Dendritic cell treated with granulocyte-macrophage colony-stimulating factor and Interleukin-4, amounts not matched to agents 40 ng/mL and 50 ng/mL, for 4 days (primary cell): Measurements from ENCODE around the gene DGCR2.
"Not testable (repeated sequence)": the region's sequence is repeated elsewhere in the genome, so short reads cannot be mapped to it uniquely, and the experiment has no call there.

Source experiments
- H3K27ac Mint-ChIP-seq: one replicate; pipeline ENCODE4 v1.8.0; 2022; ENCODE audit warnings: mild to moderate bottlenecking, mixed read lengths
- H3K27me3 Mint-ChIP-seq: one replicate; pipeline ENCODE4 v1.8.0; 2022; ENCODE audit warnings: mild to moderate bottlenecking, mixed read lengths
- H3K36me3 Mint-ChIP-seq: one replicate; pipeline ENCODE4 v1.8.0; 2022; ENCODE audit warnings: low read depth, mixed read lengths
- H3K4me1 Mint-ChIP-seq: one replicate; pipeline ENCODE4 v1.8.0; 2022; ENCODE audit warnings: low read depth, mixed read lengths
- H3K4me3 Mint-ChIP-seq: one replicate; pipeline ENCODE4 v1.8.0; 2022; ENCODE audit warnings: mild to moderate bottlenecking, moderate library complexity, mixed read lengths
- H3K9me3 Mint-ChIP-seq: one replicate; pipeline ENCODE4 v1.8.0; 2022; ENCODE audit warnings: mixed read lengths
- intact Hi-C: fragments of 100-400 bp; cut with micrococcal nuclease; formaldehyde crosslinking; loops from one replicate; pipeline ENCODE4 v1.15.0; 2022

DGCR2 gene

GRCh38 chr22:19041704-19042074 lies 80.5 kb downstream of the DGCR2 start:
- Mint-ChIP-seq H3K27ac (no peak overlapping the region), H3K4me3 (no peak overlapping the region), H3K27me3 (no peaks in the 10 kb centered on the region), H3K9me3 (no peaks in the 10 kb centered on the region), H3K4me1 (no peaks in the 10 kb centered on the region), H3K36me3 (peaks cover 100% of the 10 kb centered on the region)
- intact Hi-C loops = no loop called here

GRCh38 chr22:19040888-19041703 lies 81.1 kb downstream of the DGCR2 start:
- Mint-ChIP-seq H3K36me3 (peaks cover 97% of the 10 kb centered on the region), H3K27me3 (no peaks in the 10 kb centered on the region), H3K4me3 (no peak overlapping the region), H3K4me1 (no peaks in the 10 kb centered on the region), H3K27ac (no peak overlapping the region), H3K9me3 (no peaks in the 10 kb centered on the region)
- intact Hi-C loops = no loop called here

- no peaks in the 10 kb centered on the region for H3K4me1 Mint-ChIP-seq
- intact Hi-C loops = no loop called here
- H3K4me3 Mint-ChIP-seq = no peak overlapping the region
- no peaks in the 10 kb centered on the region for H3K9me3 Mint-ChIP-seq
- peaks cover 91% of the 10 kb centered on the region for H3K36me3 Mint-ChIP-seq
- no peak overlapping the region for H3K27ac Mint-ChIP-seq
- no peaks in the 10 kb centered on the region for H3K27me3 Mint-ChIP-seq
Measured at GRCh38 chr22:19040391-19040861, 81.8 kb downstream of the DGCR2 start.

- H3K4me3 Mint-ChIP-seq = no peak overlapping the region
- no peaks in the 10 kb centered on the region for H3K9me3 Mint-ChIP-seq
- H3K27ac Mint-ChIP-seq = no peak overlapping the region
- no peaks in the 10 kb centered on the region for H3K4me1 Mint-ChIP-seq
- intact Hi-C loops = no loop called here
- H3K27me3 Mint-ChIP-seq = no peaks in the 10 kb centered on the region
- H3K36me3 Mint-ChIP-seq = peaks cover 85% of the 10 kb centered on the region
Measured at GRCh38 chr22:19039796-19040280, 82.4 kb downstream of the DGCR2 start.

GRCh38 chr22:19039448-19039780 lies 82.8 kb downstream of the DGCR2 start:
- Mint-ChIP-seq H3K27me3 (no peaks in the 10 kb centered on the region), H3K9me3 (no peaks in the 10 kb centered on the region), H3K27ac (no peak overlapping the region), H3K4me1 (no peaks in the 10 kb centered on the region), H3K4me3 (no peak overlapping the region), H3K36me3 (peaks cover 80% of the 10 kb centered on the region)
- intact Hi-C loops = no loop called here

DNA sequence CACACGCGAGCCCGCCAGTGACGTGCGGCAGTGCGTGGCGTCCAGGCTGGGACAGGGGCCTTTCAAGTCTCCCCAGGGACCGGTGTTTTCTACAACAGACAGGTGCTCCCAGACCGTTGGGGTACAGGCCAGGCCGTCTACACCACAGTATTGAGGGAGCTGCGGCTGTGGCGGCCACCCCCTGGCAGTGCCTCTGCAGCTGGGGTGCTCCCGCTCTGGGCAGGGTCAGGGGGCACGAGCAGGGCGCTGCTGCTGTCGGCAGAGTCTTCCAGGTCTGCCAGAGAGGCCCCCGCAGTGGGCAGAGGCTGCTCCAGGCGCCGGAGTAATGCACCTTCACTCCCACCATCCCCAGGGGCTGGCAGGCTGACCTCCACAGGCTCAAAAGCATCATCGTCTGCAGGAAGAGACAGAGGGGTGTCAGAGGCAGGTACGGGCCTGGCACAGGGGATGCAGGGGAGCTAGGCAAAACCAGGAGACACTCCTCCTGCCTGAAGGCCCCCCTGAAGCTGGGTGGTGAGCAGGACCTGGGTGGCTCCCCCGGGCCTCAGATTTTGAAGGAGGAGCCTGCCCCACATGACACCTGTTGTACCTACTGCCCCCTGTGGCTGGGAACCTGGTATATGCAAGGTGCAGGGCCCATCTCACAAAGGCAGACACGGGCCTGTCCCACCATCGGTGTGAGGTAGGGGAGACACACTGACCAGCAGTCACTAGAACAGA lies 83.3 kb downstream of the DGCR2 start:
- no peaks in the 10 kb centered on the region for H3K27me3 Mint-ChIP-seq
- intact Hi-C loops = no loop called here
- H3K9me3 Mint-ChIP-seq = no peaks in the 10 kb centered on the region
- H3K4me3 Mint-ChIP-seq = no peak overlapping the region
- no peak overlapping the region for H3K27ac Mint-ChIP-seq
- H3K4me1 Mint-ChIP-seq = no peaks in the 10 kb centered on the region
- H3K36me3 Mint-ChIP-seq = peaks cover 75% of the 10 kb centered on the region

GRCh38 chr22:19038164-19038546 lies 84.1 kb downstream of the DGCR2 start:
- H3K27ac Mint-ChIP-seq = no peak overlapping the region
- peaks cover under 1% of the 10 kb centered on the region for H3K27me3 Mint-ChIP-seq
- intact Hi-C loops = no loop called here
- no peak overlapping the region for H3K4me3 Mint-ChIP-seq
- H3K4me1 Mint-ChIP-seq = no peaks in the 10 kb centered on the region
- peaks cover 68% of the 10 kb centered on the region for H3K36me3 Mint-ChIP-seq
- H3K9me3 Mint-ChIP-seq = no peaks in the 10 kb centered on the region

- intact Hi-C loops = no loop called here
- no peak overlapping the region for H3K4me3 Mint-ChIP-seq
Measured at GRCh38 chr22:19037282-19038163, 84.7 kb downstream of the DGCR2 start.

DNA sequence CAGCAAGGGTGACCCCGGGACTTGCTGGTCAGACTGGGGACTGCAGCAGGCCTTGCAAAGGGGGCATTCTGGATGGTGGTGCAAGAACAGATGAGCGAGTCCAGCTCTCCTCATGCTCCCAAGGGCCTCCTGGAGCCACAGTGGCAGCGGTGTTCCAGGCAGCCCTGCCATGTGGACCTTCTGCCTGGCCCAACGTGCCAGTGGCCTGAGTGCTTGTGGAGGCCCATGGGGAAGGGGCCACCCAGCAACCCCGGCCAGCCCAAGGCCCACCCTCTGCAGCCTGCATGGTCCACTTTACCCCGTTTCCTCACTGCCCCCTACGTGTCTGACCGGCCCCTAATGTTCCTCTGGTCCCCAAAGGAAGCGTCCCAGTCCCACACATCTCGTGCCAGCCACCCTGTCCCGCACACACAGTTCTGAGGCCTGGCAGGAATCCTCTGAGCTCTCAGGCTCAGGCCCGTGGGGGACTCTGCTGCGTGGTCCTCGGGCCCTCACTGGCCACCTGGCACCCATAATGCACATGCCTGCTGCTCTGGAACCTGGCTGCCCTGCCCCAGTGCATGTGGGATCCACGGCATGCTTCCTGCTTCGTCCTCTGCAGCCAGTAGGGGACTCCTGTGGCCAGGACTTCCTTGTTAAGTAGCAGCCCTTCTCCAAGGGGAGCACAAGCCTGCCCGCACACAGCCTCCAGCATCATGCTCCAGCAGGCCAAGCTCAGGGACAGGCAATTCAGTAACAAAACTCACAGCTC lies 85.5 kb downstream of the DGCR2 start:
- H3K27me3 Mint-ChIP-seq = peaks cover 6% of the 10 kb centered on the region
- H3K4me3 Mint-ChIP-seq = no peak overlapping the region
- no peaks in the 10 kb centered on the region for H3K4me1 Mint-ChIP-seq
- no peak overlapping the region for H3K27ac Mint-ChIP-seq
- intact Hi-C loops = no loop called here
- no peaks in the 10 kb centered on the region for H3K9me3 Mint-ChIP-seq
- H3K36me3 Mint-ChIP-seq = peaks cover 53% of the 10 kb centered on the region

More at GRCh38 chr22:19037282-19038163, 84.7 kb downstream of the DGCR2 start:
- H3K9me3 Mint-ChIP-seq = no peaks in the 10 kb centered on the region
- no peaks in the 10 kb centered on the region for H3K4me1 Mint-ChIP-seq
- H3K36me3 Mint-ChIP-seq = peaks cover 62% of the 10 kb centered on the region
- no peak overlapping the region for H3K27ac Mint-ChIP-seq
- H3K27me3 Mint-ChIP-seq = peaks cover 4% of the 10 kb centered on the region

GRCh38 chr22:19036229-19036522 lies 86.0 kb downstream of the DGCR2 start:
- no peak overlapping the region for H3K4me3 Mint-ChIP-seq
- H3K4me1 Mint-ChIP-seq = no peaks in the 10 kb centered on the region
- peaks cover 48% of the 10 kb centered on the region for H3K36me3 Mint-ChIP-seq
- intact Hi-C loops = no loop called here
- H3K27me3 Mint-ChIP-seq = peaks cover 12% of the 10 kb centered on the region
- no peaks in the 10 kb centered on the region for H3K9me3 Mint-ChIP-seq
- H3K27ac Mint-ChIP-seq = no peak overlapping the region

DNA sequence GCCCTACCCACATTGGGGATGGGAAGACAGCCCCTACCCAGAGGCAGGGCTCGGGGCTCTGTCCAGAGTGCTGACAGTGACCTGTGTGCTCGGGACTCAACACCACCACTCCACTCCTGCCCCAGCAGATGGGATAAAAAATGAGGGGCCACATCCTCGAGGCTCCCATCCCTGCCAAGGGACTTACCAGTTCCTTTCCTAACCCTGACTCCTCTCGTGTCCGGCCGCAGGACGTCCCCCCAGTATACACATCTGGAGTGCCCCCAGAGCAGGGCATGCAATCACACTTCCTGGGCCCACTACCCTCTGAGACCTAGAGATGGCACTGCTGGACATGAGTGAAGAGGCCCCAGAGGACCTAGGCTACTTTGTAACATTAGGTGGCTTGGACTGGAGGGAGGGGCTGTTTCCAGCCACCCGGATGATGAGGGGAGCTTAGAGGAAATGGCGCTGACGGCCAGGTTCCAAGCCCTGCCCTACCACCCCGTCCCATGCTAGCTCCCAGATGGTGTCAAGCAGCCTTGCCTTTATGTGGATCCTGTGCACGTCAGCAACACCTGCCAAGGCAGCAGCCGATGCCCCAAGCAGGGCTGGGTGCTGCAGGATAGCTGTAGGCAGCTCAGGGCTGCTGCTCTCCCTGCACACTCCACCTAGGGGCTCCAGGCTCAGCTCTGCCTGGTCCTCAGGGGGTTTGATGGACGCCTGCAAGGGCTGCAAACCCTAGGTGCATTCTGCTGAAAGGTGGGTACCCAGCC lies 86.6 kb downstream of the DGCR2 start:
- Mint-ChIP-seq H3K27ac (no peak overlapping the region), H3K27me3 (peaks cover 15% of the 10 kb centered on the region), H3K4me3 (no peak overlapping the region), H3K36me3 (peaks cover 43% of the 10 kb centered on the region), H3K9me3 (no peaks in the 10 kb centered on the region), H3K4me1 (no peaks in the 10 kb centered on the region)
- intact Hi-C loops = no loop called here

DNA sequence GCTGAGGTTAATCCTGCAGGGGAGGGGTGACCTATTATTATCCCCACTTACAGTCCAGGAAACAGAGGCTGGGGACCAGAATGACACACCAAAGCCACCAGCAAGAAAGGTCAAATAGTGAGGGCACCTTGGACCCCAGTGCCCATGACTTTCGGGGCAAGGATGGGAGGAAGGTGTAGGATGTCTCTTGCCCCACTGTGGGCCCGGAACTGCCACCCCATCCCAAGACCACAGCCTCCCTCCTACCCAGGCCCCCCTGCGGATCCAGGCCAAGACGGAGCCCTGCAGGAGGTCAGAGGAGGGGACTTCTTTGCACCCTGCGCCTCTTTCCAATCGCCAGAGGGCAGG lies 87.1 kb downstream of the DGCR2 start:
- H3K27ac Mint-ChIP-seq, H3K4me3 Mint-ChIP-seq, intact Hi-C loops, H3K9me3 Mint-ChIP-seq, H3K4me1 Mint-ChIP-seq: not testable (repeated sequence)
- Mint-ChIP-seq H3K27me3 (peaks cover 21% of the 10 kb centered on the region), H3K36me3 (peaks cover 37% of the 10 kb centered on the region)

DNA sequence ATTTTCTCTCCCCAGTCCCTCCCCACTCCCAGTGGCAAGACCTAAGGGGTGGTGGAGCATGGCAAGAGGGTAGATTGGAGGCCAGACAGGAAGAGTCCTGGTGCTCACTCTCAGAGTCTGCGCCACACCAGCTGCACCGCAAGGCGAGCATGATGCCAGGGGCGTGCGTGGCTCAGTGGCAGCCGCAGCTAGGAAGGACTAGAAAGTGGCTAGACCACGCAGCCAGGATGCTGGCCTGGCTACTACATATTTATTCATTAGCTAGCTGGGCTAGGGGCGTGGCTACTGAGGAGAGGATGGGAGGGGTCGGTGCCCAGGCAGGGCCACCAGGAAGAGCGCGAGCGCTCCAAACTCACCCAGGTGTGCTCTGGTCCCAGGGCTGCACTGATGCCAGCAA lies 87.5 kb downstream of the DGCR2 start:
- H3K9me3 Mint-ChIP-seq, H3K4me1 Mint-ChIP-seq, H3K4me3 Mint-ChIP-seq, H3K27ac Mint-ChIP-seq, intact Hi-C loops: not testable (repeated sequence)
- peaks cover 34% of the 10 kb centered on the region for H3K36me3 Mint-ChIP-seq
- H3K27me3 Mint-ChIP-seq = peaks cover 22% of the 10 kb centered on the region
